Measurements from ENCODE around the gene DDB1. TPM values are rescaled to one million over a fixed set of nuclear protein-coding genes. Genes with fewer than 3 reads are reported as not detected.

DDB1 gene
- polyA plus RNA-seq, 1 donor from 2014 or later, result 203 TPM

Other genes with a start within 250 kb of the DDB1 start
- gene CD5, start 230.6 kb downstream of the DDB1 start, polyA plus RNA-seq, result not detected in 2 replicates
- 7.2 and 7.3 TPM in 2 replicates for gene VPS37C, start 171.7 kb downstream of the DDB1 start, polyA plus RNA-seq
- gene PGA3, start 129.6 kb downstream of the DDB1 start, polyA plus RNA-seq, result not detected in 2 replicates
- gene PGA4, start 110.8 kb downstream of the DDB1 start, polyA plus RNA-seq, result not detected in 2 replicates
- not detected in 2 replicates for gene PGA5, start 91.9 kb downstream of the DDB1 start, polyA plus RNA-seq
- 5.5 and 9.8 TPM in 2 replicates for gene VWCE, start 37.8 kb downstream of the DDB1 start, polyA plus RNA-seq
- gene TKFC, start 123 bp upstream of the DDB1 start, polyA plus RNA-seq, result 18.1 and 46.0 TPM in 2 replicates
- 36.3 and 44.6 TPM in 2 replicates for gene CYB561A3, start 28.8 kb upstream of the DDB1 start, polyA plus RNA-seq
- gene TMEM138, start 29.3 kb upstream of the DDB1 start, polyA plus RNA-seq, result 19.6 and 38.9 TPM in 2 replicates
- 22.0 and 22.4 TPM in 2 replicates for gene TMEM216, start 59.5 kb upstream of the DDB1 start, polyA plus RNA-seq
- 80.2 and 82.5 TPM in 2 replicates for gene CPSF7, start 96.9 kb upstream of the DDB1 start, polyA plus RNA-seq
- 54.5 and 72.8 TPM in 2 replicates for gene SDHAF2, start 97.0 kb upstream of the DDB1 start, polyA plus RNA-seq
- gene LRRC10B, start 175.6 kb upstream of the DDB1 start, polyA plus RNA-seq, result 12.4 and 14.6 TPM in 2 replicates
- gene SYT7, start 248.0 kb upstream of the DDB1 start, polyA plus RNA-seq, result 14.0 and 21.8 TPM in 2 replicates

All from neural cell (in vitro differentiated cells).